ENCODE results near the gene CHD1.

GRCh38 chr5:98917433-98917832 lies 11.4 kb downstream of the CHD1 start:
- TF ChIP-seq, protein P1, sequence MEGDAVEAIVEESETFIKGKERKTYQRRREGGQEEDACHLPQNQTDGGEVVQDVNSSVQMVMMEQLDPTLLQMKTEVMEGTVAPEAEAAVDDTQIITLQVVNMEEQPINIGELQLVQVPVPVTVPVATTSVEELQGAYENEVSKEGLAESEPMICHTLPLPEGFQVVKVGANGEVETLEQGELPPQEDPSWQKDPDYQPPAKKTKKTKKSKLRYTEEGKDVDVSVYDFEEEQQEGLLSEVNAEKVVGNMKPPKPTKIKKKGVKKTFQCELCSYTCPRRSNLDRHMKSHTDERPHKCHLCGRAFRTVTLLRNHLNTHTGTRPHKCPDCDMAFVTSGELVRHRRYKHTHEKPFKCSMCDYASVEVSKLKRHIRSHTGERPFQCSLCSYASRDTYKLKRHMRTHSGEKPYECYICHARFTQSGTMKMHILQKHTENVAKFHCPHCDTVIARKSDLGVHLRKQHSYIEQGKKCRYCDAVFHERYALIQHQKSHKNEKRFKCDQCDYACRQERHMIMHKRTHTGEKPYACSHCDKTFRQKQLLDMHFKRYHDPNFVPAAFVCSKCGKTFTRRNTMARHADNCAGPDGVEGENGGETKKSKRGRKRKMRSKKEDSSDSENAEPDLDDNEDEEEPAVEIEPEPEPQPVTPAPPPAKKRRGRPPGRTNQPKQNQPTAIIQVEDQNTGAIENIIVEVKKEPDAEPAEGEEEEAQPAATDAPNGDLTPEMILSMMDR (IDR thresholded peaks at IDR 0.05): no peak
- TF ChIP-seq POLR2A (IDR thresholded peaks at IDR 0.05): no peak

Measured in thyroid gland (tissue), 4 donors.